Hepatocyte (in vitro differentiated cells): ENCODE results near the gene TBC1D8. TPM values are rescaled to one million over a fixed set of nuclear protein-coding genes. Genes with fewer than 3 reads are reported as not detected.

Experiments
- DNase-seq: peaks from one replicate; pipeline ENCODE4 v3.0.0-alpha.2; 2016; ENCODE audit warnings: low spot score
- H2AFZ ChIP-seq: fragments of 200-600 bp; sonication (generic); 2 replicates; pipeline ENCODE4 v1.6.0; 2016; ENCODE audit warnings: antibody characterized with exemption, mild to moderate bottlenecking
- H3K27ac ChIP-seq: fragments of 200-600 bp; sonication (generic); 2 replicates; pipeline ENCODE4 v1.5.1; 2016; ENCODE audit warnings: mild to moderate bottlenecking
- H3K27me3 ChIP-seq: fragments of 200-600 bp; sonication (generic); 2 replicates; pipeline ENCODE4 v1.6.1; 2016
- H3K36me3 ChIP-seq: fragments of 200-600 bp; sonication (generic); replicated peaks from 2 replicates; pipeline ENCODE4 v1.5.1; 2016; ENCODE audit warnings: low read depth; ENCODE audit not compliant: insufficient read depth
- H3K4me1 ChIP-seq: fragments of 200-600 bp; sonication (generic); 2 replicates; pipeline ENCODE4 v1.5.1; 2016; ENCODE audit warnings: mild to moderate bottlenecking, moderate library complexity; ENCODE audit not compliant: insufficient read depth
- H3K4me2 ChIP-seq: fragments of 200-600 bp; sonication (generic); 2 replicates; pipeline ENCODE4 v1.6.0; 2016
- H3K4me3 ChIP-seq: fragments of 200-600 bp; sonication (generic); 2 replicates; pipeline ENCODE4 v1.5.1; 2016; ENCODE audit warnings: mild to moderate bottlenecking
- H3K79me2 ChIP-seq: fragments of 200-600 bp; sonication (generic); 2 replicates; pipeline ENCODE4 v1.6.0; 2017; ENCODE audit warnings: mild to moderate bottlenecking
- H3K9me2 ChIP-seq: fragments of 200-600 bp; sonication (generic); replicated peaks from 2 replicates; pipeline ENCODE4 v1.6.0; 2017; ENCODE audit warnings: mild to moderate bottlenecking; ENCODE audit not compliant: insufficient read depth
- H3K9me3 ChIP-seq: fragments of 200-600 bp; sonication (generic); 2 replicates; pipeline ENCODE4 v1.5.1; 2016; ENCODE audit warnings: low read depth, mild to moderate bottlenecking
- H4K20me1 ChIP-seq: fragments of 200-600 bp; sonication (generic); 2 replicates; pipeline ENCODE4 v1.6.0; 2016; ENCODE audit warnings: mild to moderate bottlenecking; ENCODE audit not compliant: insufficient read depth, poor library complexity, severe bottlenecking
- CTCF ChIP-seq: fragments of 200-600 bp; sonication (generic); IDR thresholded peaks from 2 replicates; pipeline ENCODE4 v1.5.1; 2016; ENCODE audit warnings: antibody characterized with exemption, mild to moderate bottlenecking; ENCODE audit not compliant: poor library complexity
- EZH2 ChIP-seq: fragments of 200-600 bp; sonication (generic); IDR thresholded peaks from 2 replicates; pipeline ENCODE4 v1.6.1; 2016; ENCODE audit warnings: antibody characterized with exemption, mild to moderate bottlenecking, borderline replicate concordance
- EZH2phosphoT487 ChIP-seq: fragments of 200-600 bp; sonication (generic); IDR thresholded peaks from one replicate; pipeline ENCODE4 v1.6.1; 2018; ENCODE audit warnings: antibody characterized with exemption, mild to moderate bottlenecking, low read depth, moderate library complexity; ENCODE audit not compliant: unreplicated experiment, severe bottlenecking
- WGBS: methylation state at CpG from one replicate; pipeline ENCODE4 v1.1.6; 2016; ENCODE audit warnings: low lambda C conversion rate; ENCODE audit errors: missing lambda C conversion rate; 5-methylcytosine and 5-hydroxymethylcytosine counted together
- polyA plus RNA-seq: library from polyadenylated mRNA; unstranded; fragments of >200 nt; fragmentation: Nextera tagmentation; extraction: Ambion mirVana; gene quantifications from 2 replicates; pipeline ENCODE4 v1.2.1, GENCODE V29; 2016
- total RNA-seq: library from RNA; depleted of rRNA; stranded (reverse); fragments of >200 nt; gene quantifications from 2 replicates; pipeline ENCODE4 v1.2.3, GENCODE V29; 2014

Gene TBC1D8
- total and polyA plus RNA-seq, 2 experiments from 2014 or later, result 10.1 to 15.8 TPM

GRCh38 chr2:100965596-100965995, 185.6 kb downstream of the TBC1D8 start:
- H3K4me1 ChIP-seq, result no peaks in the 10 kb centered on the region
- no peaks in the 10 kb centered on the region for H3K79me2 ChIP-seq
- H4K20me1 ChIP-seq, result no peaks in the 10 kb centered on the region
- no peak overlapping the region for H3K4me3 ChIP-seq
- H3K9me2 ChIP-seq, result no peaks in the 10 kb centered on the region
- no peak for DNase-seq
- 98% methylated on average over 5 of the region's 5 CpGs for WGBS
- TF ChIP-seq EZH2phosphoT487, result no peak
- TF ChIP-seq EZH2, result no peak
- no peak for TF ChIP-seq CTCF
- no peak overlapping the region for H3K27ac ChIP-seq
- H3K36me3 ChIP-seq, result no peaks in the 10 kb centered on the region
- no peaks in the 10 kb centered on the region for H3K9me3 ChIP-seq
- H3K4me2 ChIP-seq, result no peak overlapping the region
- H3K27me3 ChIP-seq, result no peaks in the 10 kb centered on the region
- H2AFZ ChIP-seq, result no peak overlapping the region

DNA sequence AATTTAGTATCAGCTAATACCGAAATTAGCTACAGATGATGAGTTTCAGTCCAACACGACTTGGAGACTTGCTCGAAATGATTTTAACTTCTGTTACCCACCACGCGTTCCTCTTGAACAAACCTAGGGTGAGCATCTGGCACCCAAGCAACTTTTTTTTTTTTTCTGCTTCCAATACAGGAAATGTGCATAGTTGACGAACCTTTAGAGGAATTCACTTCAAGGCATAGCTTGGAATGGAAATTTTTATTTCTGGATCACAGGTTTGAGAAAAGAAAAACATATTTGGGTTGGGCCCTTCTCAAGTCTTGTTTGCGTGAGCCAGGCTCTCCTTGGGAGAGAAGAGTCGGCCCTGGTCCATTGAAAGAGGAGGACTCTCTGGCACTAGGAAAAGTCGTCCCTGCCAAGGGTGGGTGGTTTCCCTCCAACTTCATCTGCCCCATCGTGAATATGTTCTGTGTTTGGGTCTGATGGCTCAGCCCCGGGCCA, 186.5 kb downstream of the TBC1D8 start:
- Histone ChIP-seq H3K4me2 (no peak overlapping the region), H3K36me3 (no peaks in the 10 kb centered on the region), H3K27me3 (no peaks in the 10 kb centered on the region), H3K27ac (no peak overlapping the region), H4K20me1 (no peaks in the 10 kb centered on the region), H3K9me2 (no peaks in the 10 kb centered on the region), H3K79me2 (no peaks in the 10 kb centered on the region), H2AFZ (no peak overlapping the region), H3K4me1 (no peaks in the 10 kb centered on the region), H3K4me3 (no peak overlapping the region), H3K9me3 (no peaks in the 10 kb centered on the region)
- WGBS, result 89% methylated on average over 11 of the region's 11 CpGs
- no peak for TF ChIP-seq EZH2phosphoT487
- DNase-seq, result no peak

DNA sequence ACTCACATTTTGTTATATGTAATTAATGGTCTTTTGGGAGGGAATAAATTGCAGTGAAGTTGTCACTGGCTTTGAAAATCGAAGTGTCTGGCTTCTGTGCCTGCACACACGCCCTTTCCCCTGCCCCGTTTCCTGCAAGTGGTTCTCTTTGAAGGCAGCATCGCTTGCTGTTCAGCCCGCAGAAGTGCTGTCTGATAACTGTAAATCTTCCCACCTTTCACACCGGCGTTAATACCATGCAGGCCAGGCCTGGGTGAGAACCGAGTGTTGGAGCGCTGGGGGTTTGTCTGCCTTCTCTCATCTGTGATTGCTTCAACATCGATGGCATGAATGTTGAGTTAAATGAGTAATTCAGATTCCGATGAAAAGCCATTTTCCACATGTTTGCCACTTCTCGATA, 187.0 kb downstream of the TBC1D8 start:
- WGBS, result 83% methylated on average over 12 of the region's 12 CpGs
- Histone ChIP-seq H3K79me2 (no peaks in the 10 kb centered on the region), H3K9me3 (no peaks in the 10 kb centered on the region), H3K4me2 (no peak overlapping the region), H3K27ac (no peak overlapping the region), H3K4me3 (no peak overlapping the region), H3K9me2 (no peaks in the 10 kb centered on the region), H3K27me3 (no peaks in the 10 kb centered on the region), H4K20me1 (no peaks in the 10 kb centered on the region), H3K4me1 (no peaks in the 10 kb centered on the region), H3K36me3 (no peaks in the 10 kb centered on the region), H2AFZ (no peak overlapping the region)
- TF ChIP-seq CTCF (no peak), EZH2phosphoT487 (no peak), EZH2 (no peak)
- DNase-seq, result no peak

GRCh38 chr2:100963026-100963375, 188.2 kb downstream of the TBC1D8 start:
- Histone ChIP-seq H3K9me2 (no peaks in the 10 kb centered on the region), H3K79me2 (no peaks in the 10 kb centered on the region), H3K27me3 (no peaks in the 10 kb centered on the region), H3K4me3 (no peak overlapping the region), H3K27ac (no peak overlapping the region), H2AFZ (no peak overlapping the region), H3K4me1 (no peaks in the 10 kb centered on the region), H3K9me3 (no peaks in the 10 kb centered on the region), H4K20me1 (no peaks in the 10 kb centered on the region), H3K4me2 (no peak overlapping the region), H3K36me3 (no peaks in the 10 kb centered on the region)
- WGBS, result 94% methylated on average over 4 of the region's 4 CpGs
- no peak for TF ChIP-seq EZH2
- TF ChIP-seq CTCF, result no peak
- TF ChIP-seq EZH2phosphoT487, result no peak
- DNase-seq, result no peak
